Mesendoderm (in vitro differentiated cells): ENCODE measurements around the gene NPLOC4.

Experiments
- DNase-seq: peaks from one replicate; pipeline ENCODE4 v3.0.0; 2013
- H2AK5ac ChIP-seq: 2 replicates; pipeline ENCODE4 v1.6.1; 2013; ENCODE audit warnings: low read length, inconsistent platforms
- H2BK120ac ChIP-seq: 2 replicates; pipeline ENCODE4 v1.6.1; 2013; ENCODE audit warnings: low read depth, mild to moderate bottlenecking, low read length, moderate library complexity, mixed read lengths
- H2BK15ac ChIP-seq: replicated peaks from 2 replicates; pipeline ENCODE4 v1.6.1; 2013; ENCODE audit warnings: low read depth, mild to moderate bottlenecking, moderate library complexity
- H2BK5ac ChIP-seq: 2 replicates; pipeline ENCODE4 v1.6.1; 2013; ENCODE audit warnings: low read length, inconsistent platforms
- H3K18ac ChIP-seq: 2 replicates; pipeline ENCODE4 v1.6.1; 2013; ENCODE audit warnings: mild to moderate bottlenecking, low read length, mixed read lengths
- H3K23ac ChIP-seq: one replicate; pipeline ENCODE4 v1.6.1; 2013; ENCODE audit warnings: low read length
- H3K27ac ChIP-seq: 2 replicates; pipeline ENCODE4 v1.5.1; 2013; ENCODE audit warnings: low read depth, mild to moderate bottlenecking, inconsistent platforms, low read length, moderate library complexity
- H3K27me3 ChIP-seq: 2 replicates; pipeline ENCODE4 v1.6.1; 2013; ENCODE audit warnings: low read length, control low read depth, mild to moderate bottlenecking, inconsistent platforms; ENCODE audit not compliant: insufficient read depth, poor library complexity
- H3K36me3 ChIP-seq: 2 replicates; pipeline ENCODE4 v1.6.1; 2013; ENCODE audit warnings: low read length, inconsistent platforms; ENCODE audit not compliant: control insufficient read depth, insufficient read depth
- H3K4ac ChIP-seq: one replicate; pipeline ENCODE4 v1.6.1; 2013; ENCODE audit warnings: low read depth, mild to moderate bottlenecking, low read length, moderate library complexity
- H3K4me1 ChIP-seq: 2 replicates; pipeline ENCODE4 v1.6.1; 2013; ENCODE audit warnings: low read depth, low read length, inconsistent platforms; ENCODE audit not compliant: control insufficient read depth
- H3K4me2 ChIP-seq: 2 replicates; pipeline ENCODE4 v1.6.1; 2013; ENCODE audit warnings: low read length
- H3K4me3 ChIP-seq: 2 replicates; pipeline ENCODE4 v1.5.1; 2013; ENCODE audit warnings: mild to moderate bottlenecking, low read length
- H3K56ac ChIP-seq: one replicate; pipeline ENCODE4 v1.6.1; 2013; ENCODE audit warnings: low read length
- H3K79me1 ChIP-seq: 2 replicates; pipeline ENCODE4 v1.6.1; 2013; ENCODE audit warnings: low read length, inconsistent platforms
- H3K79me2 ChIP-seq: 2 replicates; pipeline ENCODE4 v1.6.1; 2013; ENCODE audit warnings: mild to moderate bottlenecking, low read length; ENCODE audit not compliant: control insufficient read depth, insufficient read depth
- H3K9ac ChIP-seq: 2 replicates; pipeline ENCODE4 v1.6.1; 2013; ENCODE audit warnings: low read length, inconsistent platforms
- H4K5ac ChIP-seq: one replicate; pipeline ENCODE4 v1.6.1; 2013; ENCODE audit warnings: low read length
- H4K8ac ChIP-seq: one replicate; pipeline ENCODE4 v1.6.1; 2013; ENCODE audit warnings: low read depth, mild to moderate bottlenecking, control low read depth, low read length, moderate library complexity
- WGBS: extraction: QIAGEN DNeasy Blood & Tissue Kit; methylation state at CpG from one replicate; pipeline ENCODE4 v1.1.7; 2013; ENCODE audit warnings: low lambda C conversion rate, missing lambda C conversion rate; ENCODE audit not compliant: insufficient coverage; ENCODE audit errors: extremely low coverage; 5-methylcytosine and 5-hydroxymethylcytosine counted together

NPLOC4 gene

DNA sequence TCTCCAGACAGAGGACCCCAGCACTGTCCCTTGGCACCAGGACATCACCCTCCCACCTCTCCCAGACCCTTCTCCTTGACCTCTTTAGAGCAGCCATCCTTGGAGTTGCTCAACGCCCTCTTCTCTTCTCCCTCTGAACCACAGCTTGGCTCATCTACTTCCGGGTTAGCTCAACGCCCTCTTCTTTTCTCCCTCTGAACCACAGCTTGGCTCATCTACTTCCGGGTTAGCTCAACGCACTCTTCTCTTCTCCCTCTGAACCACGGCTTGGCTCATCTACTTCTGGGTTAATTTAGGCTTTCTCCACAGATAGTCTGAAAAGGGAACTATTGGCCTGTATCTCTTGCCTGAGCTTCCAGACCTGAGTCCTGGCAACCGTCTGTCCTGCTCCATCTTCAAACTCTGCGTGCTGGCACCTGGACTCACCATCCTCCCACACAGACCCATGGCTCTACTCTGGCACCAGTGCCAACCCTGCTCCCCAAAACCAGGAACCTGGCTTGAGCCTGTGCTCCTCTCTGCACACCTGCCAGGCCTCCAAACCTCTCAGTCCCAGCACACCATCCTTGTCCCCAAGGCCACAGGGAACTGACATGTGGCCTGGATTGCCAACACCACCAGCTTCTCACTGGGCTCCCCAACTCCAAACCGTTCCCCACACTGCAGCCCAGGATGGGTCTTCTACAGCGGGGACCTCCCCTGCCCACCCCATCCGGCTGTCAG, 59.5 kb downstream of the NPLOC4 start:
- Histone ChIP-seq H3K4ac (no peak overlapping the region), H3K4me2 (no peak overlapping the region), H3K56ac (no peak overlapping the region), H3K9ac (no peak overlapping the region), H2AK5ac (no peak overlapping the region), H2BK5ac (no peak overlapping the region), H3K36me3 (peaks cover 10% of the 10 kb centered on the region), H4K8ac (no peak overlapping the region), H3K4me3 (no peak overlapping the region), H2BK120ac (no peak overlapping the region), H3K27me3 (no peaks in the 10 kb centered on the region), H3K23ac (no peak overlapping the region), H2BK15ac (no peak overlapping the region), H3K79me2 (no peaks in the 10 kb centered on the region), H4K5ac (no peak overlapping the region), H3K18ac (no peak overlapping the region), H3K4me1 (no peaks in the 10 kb centered on the region), H3K79me1 (peaks cover 4% of the 10 kb centered on the region), H3K27ac (no peak overlapping the region)
- no CpG with 5 or more reads among the region's 11 CpGs for WGBS
- no peak for DNase-seq

- H2BK120ac ChIP-seq = no peak overlapping the region
- H3K56ac ChIP-seq = no peak overlapping the region
- H3K27ac ChIP-seq = no peak overlapping the region
- H3K4me3 ChIP-seq = no peak overlapping the region
- H2BK5ac ChIP-seq = no peak overlapping the region
- no peak overlapping the region for H3K18ac ChIP-seq
- H2BK15ac ChIP-seq = no peak overlapping the region
- H3K9ac ChIP-seq = no peak overlapping the region
- DNase-seq = no peak
- no peak overlapping the region for H3K23ac ChIP-seq
- no peak overlapping the region for H4K8ac ChIP-seq
- no peak overlapping the region for H3K4ac ChIP-seq
- peaks cover 8% of the 10 kb centered on the region for H3K36me3 ChIP-seq
- no peaks in the 10 kb centered on the region for H3K79me2 ChIP-seq
- H3K27me3 ChIP-seq = no peaks in the 10 kb centered on the region
- no CpG with 5 or more reads among the region's 17 CpGs for WGBS
- peaks cover 4% of the 10 kb centered on the region for H3K79me1 ChIP-seq
- H2AK5ac ChIP-seq = no peak overlapping the region
- no peak overlapping the region for H3K4me2 ChIP-seq
- no peaks in the 10 kb centered on the region for H3K4me1 ChIP-seq
- H4K5ac ChIP-seq = no peak overlapping the region
These were observed 60.2 kb downstream of the NPLOC4 start for GRCh38 chr17:81576621-81577277.

- Histone ChIP-seq H3K27me3 (no peaks in the 10 kb centered on the region), H3K36me3 (peaks cover 16% of the 10 kb centered on the region), H3K9ac (no peak overlapping the region), H2AK5ac (no peak overlapping the region), H4K8ac (no peak overlapping the region), H2BK15ac (no peak overlapping the region), H3K79me2 (no peaks in the 10 kb centered on the region), H3K56ac (no peak overlapping the region), H3K4me2 (no peak overlapping the region), H4K5ac (no peak overlapping the region), H3K27ac (no peak overlapping the region), H3K4ac (no peak overlapping the region), H2BK5ac (no peak overlapping the region), H3K18ac (no peak overlapping the region), H3K79me1 (peaks cover 2% of the 10 kb centered on the region), H2BK120ac (no peak overlapping the region), H3K4me3 (no peak overlapping the region), H3K23ac (no peak overlapping the region), H3K4me1 (no peaks in the 10 kb centered on the region)
- DNase-seq = no peak
- no CpG with 5 or more reads among the region's 3 CpGs for WGBS
These were observed 61.1 kb downstream of the NPLOC4 start for GRCh38 chr17:81575836-81576235.

GRCh38 chr17:81574643-81574956, 62.3 kb downstream of the NPLOC4 start:
- Histone ChIP-seq H3K4me3 (no peak overlapping the region), H3K9ac (no peak overlapping the region), H2BK120ac (no peak overlapping the region), H3K79me1 (peaks cover 2% of the 10 kb centered on the region), H3K4me1 (no peaks in the 10 kb centered on the region), H3K27ac (no peak overlapping the region), H3K18ac (no peak overlapping the region), H3K4me2 (no peak overlapping the region), H4K5ac (no peak overlapping the region), H3K36me3 (peaks cover 24% of the 10 kb centered on the region), H3K27me3 (no peaks in the 10 kb centered on the region), H4K8ac (no peak overlapping the region), H3K79me2 (no peaks in the 10 kb centered on the region), H3K4ac (no peak overlapping the region), H2BK15ac (no peak overlapping the region), H2BK5ac (no peak overlapping the region), H3K56ac (no peak overlapping the region), H3K23ac (no peak overlapping the region), H2AK5ac (no peak overlapping the region)
- DNase-seq = no peak
- WGBS = no CpG with 5 or more reads among the region's 8 CpGs

DNA sequence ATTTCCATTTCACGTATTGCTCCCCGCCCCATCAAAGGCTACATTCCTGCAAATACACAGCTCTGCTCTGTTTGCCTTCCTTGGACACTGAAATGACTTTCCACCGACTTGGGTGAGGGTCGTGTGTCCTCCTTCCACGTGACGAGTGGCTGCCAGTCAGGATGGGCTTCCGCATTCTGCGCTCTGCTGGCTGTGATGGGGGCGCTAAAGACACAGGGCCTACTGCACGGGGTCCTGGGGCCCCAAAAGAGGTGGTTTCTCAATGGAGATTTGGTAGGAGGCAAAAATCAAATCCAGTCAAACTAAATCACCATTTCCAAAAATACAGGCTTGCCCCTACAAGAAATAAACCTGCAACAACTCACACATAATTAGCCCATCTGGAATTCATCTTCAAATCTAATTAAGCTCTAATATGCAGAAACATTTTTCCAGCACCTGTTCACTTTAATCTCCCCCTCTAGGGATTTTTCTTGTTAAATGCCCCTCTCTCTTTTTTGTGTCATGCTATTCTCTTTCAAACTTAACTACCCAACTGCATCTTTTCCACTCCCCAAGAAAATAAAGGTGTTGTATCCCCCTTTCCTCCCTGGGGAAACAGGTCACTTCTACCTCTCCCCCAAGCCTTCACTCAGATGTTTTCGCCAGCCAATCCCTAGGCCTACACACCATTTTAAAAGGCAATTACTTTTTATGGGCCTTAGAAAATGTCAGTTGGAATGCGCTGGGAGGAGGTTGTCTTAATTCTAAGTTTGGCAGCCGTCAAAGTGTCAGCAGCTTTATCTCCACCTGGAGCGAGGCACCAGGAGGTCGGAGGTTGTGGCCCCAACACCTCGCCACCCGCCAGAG, 62.9 kb downstream of the NPLOC4 start:
- Histone ChIP-seq H3K27ac (no peak overlapping the region), H3K36me3 (peaks cover 24% of the 10 kb centered on the region), H2AK5ac (no peak overlapping the region), H2BK15ac (no peak overlapping the region), H3K23ac (no peak overlapping the region), H3K56ac (no peak overlapping the region), H3K4me2 (no peak overlapping the region), H3K79me1 (no peaks in the 10 kb centered on the region), H3K27me3 (no peaks in the 10 kb centered on the region), H3K79me2 (no peaks in the 10 kb centered on the region), H2BK120ac (no peak overlapping the region), H3K9ac (no peak overlapping the region), H4K5ac (no peak overlapping the region), H2BK5ac (no peak overlapping the region), H4K8ac (no peak overlapping the region), H3K4ac (no peak overlapping the region), H3K4me1 (no peaks in the 10 kb centered on the region), H3K4me3 (no peak overlapping the region), H3K18ac (no peak overlapping the region)
- no CpG with 5 or more reads among the region's 17 CpGs for WGBS
- DNase-seq = no peak
